ENCODE measurements around the gene AGRN.

DNA sequence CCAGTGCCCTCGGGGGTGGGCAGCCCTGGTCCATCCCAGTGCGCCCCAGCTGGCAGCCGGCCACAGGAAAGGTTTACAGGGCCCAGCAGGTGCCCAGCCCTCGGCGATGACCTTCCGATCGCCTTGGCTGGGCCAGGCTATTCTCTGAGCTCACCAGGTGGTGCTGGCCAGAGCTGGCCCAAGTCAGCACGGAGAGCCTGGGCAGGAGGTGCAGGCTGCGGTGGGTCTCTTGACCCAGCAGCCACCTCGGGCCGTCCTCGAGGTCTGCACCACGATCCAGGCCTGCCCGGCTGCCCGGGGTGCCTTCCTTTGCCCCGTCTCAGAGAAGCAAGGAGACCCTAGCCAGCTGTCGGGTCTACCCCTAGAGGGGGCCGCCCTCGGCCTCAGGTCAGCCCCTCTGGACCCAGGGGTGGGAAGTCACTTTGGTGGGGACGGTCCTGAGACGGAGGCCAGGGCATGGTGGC is 38.4 kb upstream of the AGRN start:
- TF ChIP-seq, protein P1, sequence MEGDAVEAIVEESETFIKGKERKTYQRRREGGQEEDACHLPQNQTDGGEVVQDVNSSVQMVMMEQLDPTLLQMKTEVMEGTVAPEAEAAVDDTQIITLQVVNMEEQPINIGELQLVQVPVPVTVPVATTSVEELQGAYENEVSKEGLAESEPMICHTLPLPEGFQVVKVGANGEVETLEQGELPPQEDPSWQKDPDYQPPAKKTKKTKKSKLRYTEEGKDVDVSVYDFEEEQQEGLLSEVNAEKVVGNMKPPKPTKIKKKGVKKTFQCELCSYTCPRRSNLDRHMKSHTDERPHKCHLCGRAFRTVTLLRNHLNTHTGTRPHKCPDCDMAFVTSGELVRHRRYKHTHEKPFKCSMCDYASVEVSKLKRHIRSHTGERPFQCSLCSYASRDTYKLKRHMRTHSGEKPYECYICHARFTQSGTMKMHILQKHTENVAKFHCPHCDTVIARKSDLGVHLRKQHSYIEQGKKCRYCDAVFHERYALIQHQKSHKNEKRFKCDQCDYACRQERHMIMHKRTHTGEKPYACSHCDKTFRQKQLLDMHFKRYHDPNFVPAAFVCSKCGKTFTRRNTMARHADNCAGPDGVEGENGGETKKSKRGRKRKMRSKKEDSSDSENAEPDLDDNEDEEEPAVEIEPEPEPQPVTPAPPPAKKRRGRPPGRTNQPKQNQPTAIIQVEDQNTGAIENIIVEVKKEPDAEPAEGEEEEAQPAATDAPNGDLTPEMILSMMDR (IDR thresholded peaks at IDR 0.05): no peak
- TF ChIP-seq POLR2A (IDR thresholded peaks at IDR 0.05): no peak
- TF ChIP-seq POLR2AphosphoS5 (IDR thresholded peaks at IDR 0.05): no peak

Measured in suprapubic skin (tissue), 4 donors.